Nephron (organoid): Measurements from ENCODE around the gene SERPINH1.

Experiments
- H3K27ac Mint-ChIP-seq, 3 experiments: 2 replicates each; pipeline ENCODE4 v1.8.0; 2020; ENCODE audit warnings: mixed read lengths in 3 of 3, mild to moderate bottlenecking in 2 of 3, moderate library complexity in 1 of 3
- H3K27me3 Mint-ChIP-seq: 2 replicates; pipeline ENCODE4 v1.8.0; 2021; ENCODE audit warnings: low read depth, mild to moderate bottlenecking, moderate library complexity, mixed read lengths
- H3K36me3 Mint-ChIP-seq: 2 replicates; pipeline ENCODE4 v1.8.0; 2020; ENCODE audit warnings: low read depth, mixed read lengths
- H3K4me1 Mint-ChIP-seq: 2 replicates; pipeline ENCODE4 v1.8.0; 2020; ENCODE audit warnings: mixed read lengths
- H3K4me3 Mint-ChIP-seq, 3 experiments: 2 replicates each; pipeline ENCODE4 v1.8.0; 2020; ENCODE audit warnings: mild to moderate bottlenecking in 3 of 3, mixed read lengths in 3 of 3, moderate library complexity in 2 of 3
- H3K9me3 Mint-ChIP-seq: 2 replicates; pipeline ENCODE4 v1.8.0; 2020; ENCODE audit warnings: mixed read lengths
- TF ChIP-seq, protein P1 (sequence below), 3 experiments: fragments of 200-600 bp; sonication (generic); IDR thresholded peaks; one replicate each; pipeline ENCODE4 v1.5.0; 2021; ENCODE audit warnings: antibody characterized with exemption in 3 of 3; ENCODE audit not compliant: unreplicated experiment in 3 of 3

The SERPINH1 gene

GRCh38 chr11:75548595-75549272 lies 13.3 kb upstream of the SERPINH1 start:
- H3K4me3 Mint-ChIP-seq, result no peak overlapping the region

GRCh38 chr11:75549370-75549958 lies 12.6 kb upstream of the SERPINH1 start:
- TF ChIP-seq, protein P1, sequence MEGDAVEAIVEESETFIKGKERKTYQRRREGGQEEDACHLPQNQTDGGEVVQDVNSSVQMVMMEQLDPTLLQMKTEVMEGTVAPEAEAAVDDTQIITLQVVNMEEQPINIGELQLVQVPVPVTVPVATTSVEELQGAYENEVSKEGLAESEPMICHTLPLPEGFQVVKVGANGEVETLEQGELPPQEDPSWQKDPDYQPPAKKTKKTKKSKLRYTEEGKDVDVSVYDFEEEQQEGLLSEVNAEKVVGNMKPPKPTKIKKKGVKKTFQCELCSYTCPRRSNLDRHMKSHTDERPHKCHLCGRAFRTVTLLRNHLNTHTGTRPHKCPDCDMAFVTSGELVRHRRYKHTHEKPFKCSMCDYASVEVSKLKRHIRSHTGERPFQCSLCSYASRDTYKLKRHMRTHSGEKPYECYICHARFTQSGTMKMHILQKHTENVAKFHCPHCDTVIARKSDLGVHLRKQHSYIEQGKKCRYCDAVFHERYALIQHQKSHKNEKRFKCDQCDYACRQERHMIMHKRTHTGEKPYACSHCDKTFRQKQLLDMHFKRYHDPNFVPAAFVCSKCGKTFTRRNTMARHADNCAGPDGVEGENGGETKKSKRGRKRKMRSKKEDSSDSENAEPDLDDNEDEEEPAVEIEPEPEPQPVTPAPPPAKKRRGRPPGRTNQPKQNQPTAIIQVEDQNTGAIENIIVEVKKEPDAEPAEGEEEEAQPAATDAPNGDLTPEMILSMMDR (IDR thresholded peaks at IDR 0.05; ENCODE audit: unreplicated experiment in 3 of 3), result no peak
- peak overlapping the region in 1 of 3 experiments; percentile 19 for H3K27ac Mint-ChIP-seq
- no peak overlapping the region for H3K4me3 Mint-ChIP-seq
- H3K9me3 Mint-ChIP-seq, result peaks cover 2% of the 10 kb centered on the region
- no peaks in the 10 kb centered on the region for H3K36me3 Mint-ChIP-seq
- no peaks in the 10 kb centered on the region for H3K27me3 Mint-ChIP-seq
- H3K4me1 Mint-ChIP-seq, result peaks cover 18% of the 10 kb centered on the region

More at GRCh38 chr11:75548595-75549272, 13.3 kb upstream of the SERPINH1 start:
- Mint-ChIP-seq H3K27ac (peak overlapping the region in 1 of 3 experiments; percentile 19), H3K9me3 (peaks cover 2% of the 10 kb centered on the region), H3K4me1 (peaks cover 11% of the 10 kb centered on the region), H3K27me3 (no peaks in the 10 kb centered on the region), H3K36me3 (no peaks in the 10 kb centered on the region)
- TF ChIP-seq, protein P1 (IDR thresholded peaks at IDR 0.05; ENCODE audit: unreplicated experiment in 3 of 3), result no peak

- peaks cover 2% of the 10 kb centered on the region for H3K9me3 Mint-ChIP-seq
- H3K27me3 Mint-ChIP-seq, result no peaks in the 10 kb centered on the region
- H3K36me3 Mint-ChIP-seq, result no peaks in the 10 kb centered on the region
- peaks cover 44% of the 10 kb centered on the region for H3K4me1 Mint-ChIP-seq
- peak overlapping the region in 2 of 3 experiments; percentile 54 to 94 for H3K27ac Mint-ChIP-seq
- TF ChIP-seq, protein P1 (IDR thresholded peaks at IDR 0.05; ENCODE audit: unreplicated experiment in 3 of 3), result no peak
- no peak overlapping the region for H3K4me3 Mint-ChIP-seq
These were observed 8.9 kb upstream of the SERPINH1 start for GRCh38 chr11:75553182-75553581.

- peaks cover 2% of the 10 kb centered on the region for H3K9me3 Mint-ChIP-seq
- no peaks in the 10 kb centered on the region for H3K27me3 Mint-ChIP-seq
- TF ChIP-seq, protein P1 (IDR thresholded peaks at IDR 0.05; ENCODE audit: unreplicated experiment in 3 of 3), result no peak
- peak overlapping the region; percentile 92 to 96 (median 94) for H3K27ac Mint-ChIP-seq
- peaks cover 51% of the 10 kb centered on the region for H3K4me1 Mint-ChIP-seq
- no peak overlapping the region for H3K4me3 Mint-ChIP-seq
- no peaks in the 10 kb centered on the region for H3K36me3 Mint-ChIP-seq
These were observed 8.2 kb upstream of the SERPINH1 start for GRCh38 chr11:75553889-75554257.

- H3K27ac Mint-ChIP-seq, result peak overlapping the region; percentile 92 to 96 (median 94)
- H3K4me1 Mint-ChIP-seq, result peaks cover 57% of the 10 kb centered on the region
- H3K36me3 Mint-ChIP-seq, result no peaks in the 10 kb centered on the region
- TF ChIP-seq, protein P1 (IDR thresholded peaks at IDR 0.05; ENCODE audit: unreplicated experiment in 3 of 3), result no peak
- no peaks in the 10 kb centered on the region for H3K27me3 Mint-ChIP-seq
- H3K4me3 Mint-ChIP-seq, result peak overlapping the region; percentile 17 to 59 (median 58)
- H3K9me3 Mint-ChIP-seq, result no peaks in the 10 kb centered on the region
These were observed 7.6 kb upstream of the SERPINH1 start for GRCh38 chr11:75554258-75555022.
